C4-2B (cell line): ENCODE measurements around the gene PEAR1.

ENCODE experiments used
- CTCF ChIP-seq: fragments of 450-650 bp; conservative IDR thresholded peaks from 2 replicates; pipeline ENCODE4 v1.5.1; 2017; ENCODE audit warnings: mild to moderate bottlenecking
- ZFX ChIP-seq: fragments of 450-650 bp; IDR thresholded peaks from 2 replicates; pipeline ENCODE4 v1.6.1; 2017

GRCh38 chr1:156928043-156928602 is 34.6 kb downstream of the PEAR1 start:
- TF ChIP-seq CTCF: no peak; the same call in 1 of the 2 replicates
- TF ChIP-seq ZFX: no peak
